Neural progenitor cell (in vitro differentiated cells): Measurements from ENCODE around the gene SMPD2. TPM values are rescaled to one million over a fixed set of nuclear protein-coding genes. Genes with fewer than 3 reads are reported as not detected.

Experiments used
- DNase-seq: peaks from one replicate; pipeline ENCODE4 v3.0.0-alpha.2; 2016; ENCODE audit warnings: low spot score
- H2AFZ ChIP-seq: fragments of 200-600 bp; sonication (generic); replicated peaks from 2 replicates; pipeline ENCODE4 v1.6.1; 2016; ENCODE audit warnings: antibody characterized with exemption
- H3F3A ChIP-seq: fragments of 200-600 bp; sonication (generic); 2 replicates; pipeline ENCODE4 v1.6.1; 2016; ENCODE audit warnings: antibody characterized with exemption, low read depth
- H3K27ac ChIP-seq: fragments of 200-600 bp; sonication (generic); 2 replicates; pipeline ENCODE4 v1.5.1; 2016; ENCODE audit warnings: mild to moderate bottlenecking
- H3K27me3 ChIP-seq: fragments of 200-600 bp; sonication (generic); 2 replicates; pipeline ENCODE4 v1.6.1; 2016; ENCODE audit warnings: mild to moderate bottlenecking, moderate library complexity
- H3K36me3 ChIP-seq: fragments of 200-600 bp; sonication (generic); 2 replicates; pipeline ENCODE4 v1.5.1; 2016
- H3K4me1 ChIP-seq: fragments of 200-600 bp; sonication (generic); 2 replicates; pipeline ENCODE4 v1.6.1; 2016; ENCODE audit warnings: mixed run types
- H3K4me2 ChIP-seq: fragments of 200-600 bp; sonication (generic); 2 replicates; pipeline ENCODE4 v1.6.1; 2016
- H3K4me3 ChIP-seq: fragments of 200-600 bp; sonication (generic); 2 replicates; pipeline ENCODE4 v1.5.1; 2016
- H3K79me2 ChIP-seq: fragments of 200-600 bp; sonication (generic); 2 replicates; pipeline ENCODE4 v1.6.1; 2016; ENCODE audit warnings: low read depth
- H3K9ac ChIP-seq: fragments of 200-600 bp; sonication (generic); 2 replicates; pipeline ENCODE4 v1.6.1; 2016
- H3K9me3 ChIP-seq: fragments of 200-600 bp; sonication (generic); 2 replicates; pipeline ENCODE4 v1.5.1; 2016; ENCODE audit warnings: low read depth
- H4K20me1 ChIP-seq: fragments of 200-600 bp; sonication (generic); 2 replicates; pipeline ENCODE4 v1.6.1; 2016; ENCODE audit warnings: low read depth
- H3K27ac Mint-ChIP-seq: 3 replicates; pipeline ENCODE4 v1.8.0; 2021; ENCODE audit warnings: mixed read lengths
- H3K27me3 Mint-ChIP-seq: 2 replicates; pipeline ENCODE4 v1.8.0; 2022; ENCODE audit warnings: low read depth, mild to moderate bottlenecking, inconsistent platforms, moderate library complexity, mixed read lengths; ENCODE audit not compliant: insufficient read depth
- H3K36me3 Mint-ChIP-seq: 3 replicates; pipeline ENCODE4 v1.8.0; 2021; ENCODE audit warnings: mixed read lengths
- H3K4me1 Mint-ChIP-seq: 3 replicates; pipeline ENCODE4 v1.8.0; 2021; ENCODE audit warnings: mixed read lengths
- H3K4me3 Mint-ChIP-seq: 3 replicates; pipeline ENCODE4 v1.8.0; 2021; ENCODE audit warnings: mild to moderate bottlenecking, moderate library complexity, mixed read lengths
- H3K9me3 Mint-ChIP-seq: 3 replicates; pipeline ENCODE4 v1.8.0; 2020; ENCODE audit warnings: mixed read lengths
- CTCF ChIP-seq: fragments of 200-600 bp; sonication (generic); IDR thresholded peaks from 2 replicates; pipeline ENCODE4 v1.5.1; 2017; ENCODE audit warnings: antibody characterized with exemption, mild to moderate bottlenecking
- EZH2 ChIP-seq: fragments of 200-600 bp; sonication (generic); IDR thresholded peaks from 2 replicates; pipeline ENCODE4 v1.6.1; 2017; ENCODE audit warnings: antibody characterized with exemption, mild to moderate bottlenecking, moderate library complexity
- EZH2phosphoT487 ChIP-seq: fragments of 200-600 bp; sonication (generic); IDR thresholded peaks from 2 replicates; pipeline ENCODE4 v1.6.1; 2017; ENCODE audit warnings: antibody characterized with exemption
- total RNA-seq: library from RNA; depleted of rRNA; stranded (reverse); fragments of >200 nt; gene quantifications from 2 replicates; pipeline ENCODE4 v1.2.3, GENCODE V29; 2015; ENCODE audit warnings: low replicate concordance

SMPD2 gene
- total RNA-seq, 1 donor from 2014 or later: 10.3 TPM

DNA sequence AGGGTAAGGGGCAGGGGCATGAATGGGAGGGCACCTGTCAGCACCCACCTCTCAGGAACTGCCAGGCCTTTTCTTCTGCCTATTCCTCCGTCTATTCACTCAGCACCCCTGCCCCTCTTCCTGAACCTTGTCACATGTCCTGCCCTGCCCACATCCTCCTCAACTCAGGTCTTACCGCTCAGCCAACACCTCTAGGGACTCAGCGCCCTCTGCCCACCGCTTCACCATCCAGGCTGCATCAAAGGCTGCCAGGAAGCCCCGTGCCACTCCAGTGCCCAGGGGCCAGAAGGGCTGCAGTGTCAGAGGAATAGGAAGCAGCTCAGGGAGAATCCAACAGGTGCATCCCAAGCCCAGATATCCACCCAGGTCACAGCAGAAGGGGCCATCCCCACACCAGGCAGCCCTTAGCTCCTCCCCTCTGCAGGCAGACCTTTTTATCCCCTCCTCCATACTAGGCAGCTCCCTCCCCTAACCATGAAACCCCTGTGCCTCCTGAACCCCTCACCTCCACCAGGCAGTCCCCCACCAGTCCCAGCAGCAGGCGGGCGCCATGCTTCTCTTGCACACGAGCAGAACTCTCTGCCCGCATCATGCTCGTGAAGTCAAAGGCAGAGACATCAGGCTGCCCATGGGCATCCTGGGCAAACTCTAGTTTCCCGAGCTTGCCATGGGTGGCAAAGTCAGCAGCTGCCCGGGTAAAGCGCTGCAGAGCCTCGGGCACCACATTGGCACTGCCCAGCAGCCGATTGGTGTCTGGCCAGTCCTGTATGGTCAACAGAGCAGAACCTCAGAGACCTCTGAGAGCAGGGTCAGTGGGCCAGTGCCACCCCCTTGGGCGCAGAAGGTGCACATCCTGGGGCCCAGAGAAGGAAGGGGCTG lies 9.5 kb downstream of the SMPD2 start:
- Mint-ChIP-seq H3K27ac (no peak overlapping the region), H3K36me3 (peaks cover 17% of the 10 kb centered on the region)
- no peak for TF ChIP-seq CTCF
- TF ChIP-seq EZH2phosphoT487: no peak
- no peak for TF ChIP-seq EZH2

GRCh38 chr6:109450801-109451200 lies 10.3 kb downstream of the SMPD2 start:
- H3K27ac Mint-ChIP-seq: no peak overlapping the region
- H3K4me2 ChIP-seq: no peak overlapping the region
- no peak overlapping the region for H2AFZ ChIP-seq
- H3K4me3 ChIP-seq: no peak overlapping the region
- no peak overlapping the region for H3K4me3 Mint-ChIP-seq
- no peaks in the 10 kb centered on the region for H3K9me3 Mint-ChIP-seq
- peaks cover 8% of the 10 kb centered on the region for H3K4me1 Mint-ChIP-seq
- peaks cover 15% of the 10 kb centered on the region for H3F3A ChIP-seq
- H3K36me3 ChIP-seq: no peaks in the 10 kb centered on the region
- no peaks in the 10 kb centered on the region for H3K27me3 ChIP-seq
- peaks cover 16% of the 10 kb centered on the region for H3K79me2 ChIP-seq
- H3K4me1 ChIP-seq: peaks cover 8% of the 10 kb centered on the region
- DNase-seq: no peak
- H3K9me3 ChIP-seq: no peaks in the 10 kb centered on the region
- H3K36me3 Mint-ChIP-seq: peaks cover 11% of the 10 kb centered on the region
- H3K27me3 Mint-ChIP-seq: peaks cover 6% of the 10 kb centered on the region
- H3K9ac ChIP-seq: no peak overlapping the region
- no peak overlapping the region for H3K27ac ChIP-seq
- peaks cover 4% of the 10 kb centered on the region for H4K20me1 ChIP-seq
- TF ChIP-seq EZH2: no peak
- TF ChIP-seq CTCF: no peak
- TF ChIP-seq EZH2phosphoT487: no peak

More for the DNA sequence above, 9.5 kb downstream of the SMPD2 start:
- H3K4me3 Mint-ChIP-seq: peak overlapping the region; percentile 48
- no peaks in the 10 kb centered on the region for H3K9me3 ChIP-seq
- H3K27me3 ChIP-seq: no peaks in the 10 kb centered on the region
- no peak overlapping the region for H3K27ac ChIP-seq
- H3K79me2 ChIP-seq: peaks cover 14% of the 10 kb centered on the region
- H3K4me3 ChIP-seq: no peak overlapping the region
- H3K9ac ChIP-seq: no peak overlapping the region
- peaks cover 6% of the 10 kb centered on the region for H3K27me3 Mint-ChIP-seq
- DNase-seq: no peak
- H3F3A ChIP-seq: peaks cover 10% of the 10 kb centered on the region
- H3K4me1 ChIP-seq: peaks cover 8% of the 10 kb centered on the region
- H3K36me3 ChIP-seq: no peaks in the 10 kb centered on the region
- H3K4me1 Mint-ChIP-seq: peaks cover 7% of the 10 kb centered on the region
- H3K4me2 ChIP-seq: no peak overlapping the region
- peaks cover 4% of the 10 kb centered on the region for H4K20me1 ChIP-seq
- no peak overlapping the region for H2AFZ ChIP-seq
- no peaks in the 10 kb centered on the region for H3K9me3 Mint-ChIP-seq

DNA sequence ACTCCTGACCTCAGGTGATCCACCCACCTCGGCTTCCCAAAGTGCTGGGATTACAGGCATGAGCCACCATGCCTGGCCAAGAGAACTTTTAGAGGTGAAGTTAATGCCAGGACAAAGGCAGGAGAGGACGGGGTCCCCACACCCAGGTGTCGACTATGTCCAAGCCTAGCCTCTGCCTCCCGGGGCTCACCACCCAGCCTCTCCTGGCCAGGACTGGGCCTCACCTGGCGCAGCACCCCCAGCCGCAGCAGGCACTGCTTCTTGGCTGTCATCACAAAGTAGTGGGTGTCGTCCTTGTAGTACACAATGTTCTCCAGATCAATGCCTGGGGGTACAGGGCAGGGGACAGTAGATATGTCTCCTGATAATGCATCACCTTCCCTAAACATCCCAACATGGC lies 10.9 kb downstream of the SMPD2 start:
- H3K27me3 Mint-ChIP-seq: peaks cover 7% of the 10 kb centered on the region
- no peak for DNase-seq
- peaks cover 10% of the 10 kb centered on the region for H3K4me1 Mint-ChIP-seq
- no peaks in the 10 kb centered on the region for H3K9me3 ChIP-seq
- no peak overlapping the region for H3K4me3 Mint-ChIP-seq
- H3K27ac Mint-ChIP-seq: no peak overlapping the region
- H3K4me2 ChIP-seq: no peak overlapping the region
- no peaks in the 10 kb centered on the region for H3K36me3 ChIP-seq
- H3K27ac ChIP-seq: no peak overlapping the region
- H3K27me3 ChIP-seq: no peaks in the 10 kb centered on the region
- no peak overlapping the region for H3K9ac ChIP-seq
- peaks cover 7% of the 10 kb centered on the region for H3K36me3 Mint-ChIP-seq
- peaks cover 21% of the 10 kb centered on the region for H3F3A ChIP-seq
- no peak overlapping the region for H2AFZ ChIP-seq
- H3K9me3 Mint-ChIP-seq: no peaks in the 10 kb centered on the region
- no peak overlapping the region for H3K4me3 ChIP-seq
- TF ChIP-seq EZH2 (no peak), CTCF (no peak), EZH2phosphoT487 (no peak)
- peaks cover 4% of the 10 kb centered on the region for H4K20me1 ChIP-seq
- peaks cover 8% of the 10 kb centered on the region for H3K4me1 ChIP-seq
- H3K79me2 ChIP-seq: peaks cover 18% of the 10 kb centered on the region
